ENCODE measurements around the gene SLC39A11.

Gene SLC39A11

DNA sequence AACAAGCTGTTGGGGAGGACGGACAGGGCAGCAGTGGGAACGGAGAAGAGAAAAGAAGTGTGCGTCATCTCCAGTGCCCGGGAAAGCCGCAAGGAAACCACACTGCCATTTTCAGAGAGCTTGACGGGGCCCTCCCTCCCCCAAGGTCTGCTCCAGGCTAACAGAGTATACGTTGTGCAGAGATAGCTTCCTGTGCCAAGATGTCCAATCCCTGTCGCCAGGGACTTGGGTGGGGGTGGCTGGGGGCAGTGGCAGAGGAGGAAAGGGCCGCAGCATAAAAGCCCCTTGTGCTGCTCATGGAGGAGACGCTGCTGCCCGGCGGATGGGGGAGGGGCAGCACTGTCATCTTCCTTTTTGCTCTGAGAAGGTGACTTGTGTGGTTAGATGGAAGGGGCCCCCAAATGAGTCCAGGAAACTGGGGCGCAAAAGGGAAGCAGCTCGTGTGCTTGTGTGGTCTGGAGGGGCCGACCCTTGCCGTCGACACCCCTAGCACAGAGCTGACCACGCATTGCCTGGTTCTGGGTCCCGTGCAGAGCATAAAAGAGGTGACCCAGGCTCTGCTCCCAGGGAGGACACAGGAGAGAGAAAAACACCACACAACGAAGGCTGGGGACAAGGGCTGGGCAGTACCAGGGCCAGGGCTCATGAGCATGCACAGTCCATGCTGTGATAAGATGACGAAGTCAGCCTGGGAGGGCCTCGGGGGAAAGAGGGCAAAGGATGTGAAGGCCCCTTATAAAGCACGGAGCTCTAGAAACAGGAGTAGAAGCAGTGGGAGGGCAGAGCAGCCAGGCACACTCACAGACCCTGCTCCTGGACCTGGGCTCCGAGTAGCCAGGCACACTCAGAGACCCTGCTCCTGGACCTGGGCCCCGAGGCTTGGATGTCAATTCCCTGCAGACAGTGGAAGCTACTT is 372.7 kb downstream of the SLC39A11 start:
- DNase-seq (ENCODE audit: low read depth in 1 of 2, low spot score in 1 of 2): peak; percentile 67 to 84
- TF ChIP-seq, protein P1, sequence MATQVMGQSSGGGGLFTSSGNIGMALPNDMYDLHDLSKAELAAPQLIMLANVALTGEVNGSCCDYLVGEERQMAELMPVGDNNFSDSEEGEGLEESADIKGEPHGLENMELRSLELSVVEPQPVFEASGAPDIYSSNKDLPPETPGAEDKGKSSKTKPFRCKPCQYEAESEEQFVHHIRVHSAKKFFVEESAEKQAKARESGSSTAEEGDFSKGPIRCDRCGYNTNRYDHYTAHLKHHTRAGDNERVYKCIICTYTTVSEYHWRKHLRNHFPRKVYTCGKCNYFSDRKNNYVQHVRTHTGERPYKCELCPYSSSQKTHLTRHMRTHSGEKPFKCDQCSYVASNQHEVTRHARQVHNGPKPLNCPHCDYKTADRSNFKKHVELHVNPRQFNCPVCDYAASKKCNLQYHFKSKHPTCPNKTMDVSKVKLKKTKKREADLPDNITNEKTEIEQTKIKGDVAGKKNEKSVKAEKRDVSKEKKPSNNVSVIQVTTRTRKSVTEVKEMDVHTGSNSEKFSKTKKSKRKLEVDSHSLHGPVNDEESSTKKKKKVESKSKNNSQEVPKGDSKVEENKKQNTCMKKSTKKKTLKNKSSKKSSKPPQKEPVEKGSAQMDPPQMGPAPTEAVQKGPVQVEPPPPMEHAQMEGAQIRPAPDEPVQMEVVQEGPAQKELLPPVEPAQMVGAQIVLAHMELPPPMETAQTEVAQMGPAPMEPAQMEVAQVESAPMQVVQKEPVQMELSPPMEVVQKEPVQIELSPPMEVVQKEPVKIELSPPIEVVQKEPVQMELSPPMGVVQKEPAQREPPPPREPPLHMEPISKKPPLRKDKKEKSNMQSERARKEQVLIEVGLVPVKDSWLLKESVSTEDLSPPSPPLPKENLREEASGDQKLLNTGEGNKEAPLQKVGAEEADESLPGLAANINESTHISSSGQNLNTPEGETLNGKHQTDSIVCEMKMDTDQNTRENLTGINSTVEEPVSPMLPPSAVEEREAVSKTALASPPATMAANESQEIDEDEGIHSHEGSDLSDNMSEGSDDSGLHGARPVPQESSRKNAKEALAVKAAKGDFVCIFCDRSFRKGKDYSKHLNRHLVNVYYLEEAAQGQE (IDR thresholded peaks at IDR 0.05; ENCODE audit: insufficient replicate concordance, low read depth): no peak
- no peak for TF ChIP-seq POLR2AphosphoS5 (IDR thresholded peaks at IDR 0.05; ENCODE audit: low read depth)
- TF ChIP-seq SPI1 (IDR thresholded peaks at IDR 0.05; ENCODE audit: borderline replicate concordance, low read depth): no peak
- TF ChIP-seq, protein P2, sequence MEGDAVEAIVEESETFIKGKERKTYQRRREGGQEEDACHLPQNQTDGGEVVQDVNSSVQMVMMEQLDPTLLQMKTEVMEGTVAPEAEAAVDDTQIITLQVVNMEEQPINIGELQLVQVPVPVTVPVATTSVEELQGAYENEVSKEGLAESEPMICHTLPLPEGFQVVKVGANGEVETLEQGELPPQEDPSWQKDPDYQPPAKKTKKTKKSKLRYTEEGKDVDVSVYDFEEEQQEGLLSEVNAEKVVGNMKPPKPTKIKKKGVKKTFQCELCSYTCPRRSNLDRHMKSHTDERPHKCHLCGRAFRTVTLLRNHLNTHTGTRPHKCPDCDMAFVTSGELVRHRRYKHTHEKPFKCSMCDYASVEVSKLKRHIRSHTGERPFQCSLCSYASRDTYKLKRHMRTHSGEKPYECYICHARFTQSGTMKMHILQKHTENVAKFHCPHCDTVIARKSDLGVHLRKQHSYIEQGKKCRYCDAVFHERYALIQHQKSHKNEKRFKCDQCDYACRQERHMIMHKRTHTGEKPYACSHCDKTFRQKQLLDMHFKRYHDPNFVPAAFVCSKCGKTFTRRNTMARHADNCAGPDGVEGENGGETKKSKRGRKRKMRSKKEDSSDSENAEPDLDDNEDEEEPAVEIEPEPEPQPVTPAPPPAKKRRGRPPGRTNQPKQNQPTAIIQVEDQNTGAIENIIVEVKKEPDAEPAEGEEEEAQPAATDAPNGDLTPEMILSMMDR (IDR thresholded peaks at IDR 0.05; ENCODE audit: insufficient read depth, low read length): no peak
- no peak for TF ChIP-seq GABPA (IDR thresholded peaks at IDR 0.05; ENCODE audit: low read depth)
- H3K27ac ChIP-seq (replicated peaks): peak overlapping the region; percentile 79

DNA sequence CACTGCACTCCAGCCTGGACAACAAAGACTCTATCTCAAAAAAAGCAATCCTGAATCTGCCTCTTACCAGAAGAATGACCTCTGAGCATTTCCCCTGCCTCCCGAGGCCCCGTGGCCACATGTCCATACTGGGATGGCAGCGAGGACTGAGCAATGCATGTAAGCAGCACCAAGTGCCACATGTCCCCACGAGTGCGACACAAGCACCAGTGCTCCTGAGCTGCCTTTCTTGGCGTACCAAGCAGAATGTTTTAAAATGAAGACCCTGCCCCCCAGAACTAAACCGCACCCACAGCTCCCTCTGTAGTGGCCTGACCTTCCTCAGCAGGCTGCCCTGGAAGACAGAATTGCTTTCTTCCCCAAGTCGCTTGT is 373.3 kb downstream of the SLC39A11 start:
- DNase-seq (ENCODE audit: low read depth in 1 of 2, low spot score in 1 of 2): no peak
- TF ChIP-seq POLR2AphosphoS5 (IDR thresholded peaks at IDR 0.05; ENCODE audit: low read depth): no peak
- TF ChIP-seq, protein P2 (IDR thresholded peaks at IDR 0.05; ENCODE audit: insufficient read depth, low read length): no peak
- TF ChIP-seq, protein P1 (IDR thresholded peaks at IDR 0.05; ENCODE audit: insufficient replicate concordance, low read depth): no peak
- no peak for TF ChIP-seq SPI1 (IDR thresholded peaks at IDR 0.05; ENCODE audit: borderline replicate concordance, low read depth)
- no peak for TF ChIP-seq GABPA (IDR thresholded peaks at IDR 0.05; ENCODE audit: low read depth)
- peak overlapping the region; percentile 79 for H3K27ac ChIP-seq (replicated peaks)
- H3K4me3 ChIP-seq (replicated peaks; ENCODE audit: insufficient read depth, low read length): no peak overlapping the region
- no peaks in the 10 kb centered on the region for H3K27me3 ChIP-seq (ENCODE audit: insufficient read depth, poor library complexity, severe bottlenecking)

More for the DNA sequence above, 372.7 kb downstream of the SLC39A11 start:
- peak overlapping the region; percentile 20 for H3K4me3 ChIP-seq (replicated peaks; ENCODE audit: insufficient read depth, low read length)
- no peaks in the 10 kb centered on the region for H3K27me3 ChIP-seq (ENCODE audit: insufficient read depth, poor library complexity, severe bottlenecking)

DNA sequence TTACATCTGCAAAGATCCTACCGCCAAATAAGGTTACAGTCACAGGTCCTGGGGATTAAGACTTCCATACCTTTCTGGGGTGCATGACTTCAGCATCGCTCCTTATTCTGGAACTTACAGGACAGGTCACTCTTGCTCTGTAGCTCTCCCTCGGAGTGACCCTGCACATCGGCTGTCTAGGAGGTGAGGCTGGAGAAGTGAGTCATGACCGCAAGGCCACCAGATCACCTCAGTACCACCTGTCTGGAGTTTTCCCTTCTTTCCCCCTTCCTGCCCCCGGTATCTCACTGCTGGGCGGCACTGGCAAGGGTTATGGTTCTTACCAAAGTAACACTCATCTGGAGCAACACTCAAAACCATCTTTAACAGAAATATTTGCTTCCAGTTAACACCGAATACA is 374.8 kb downstream of the SLC39A11 start:
- no peak overlapping the region for H3K27ac ChIP-seq (replicated peaks)
- no peaks in the 10 kb centered on the region for H3K27me3 ChIP-seq (ENCODE audit: insufficient read depth, poor library complexity, severe bottlenecking)
- no peak overlapping the region for H3K4me3 ChIP-seq (replicated peaks; ENCODE audit: insufficient read depth, low read length)
- TF ChIP-seq, protein P2 (IDR thresholded peaks at IDR 0.05; ENCODE audit: insufficient read depth, low read length): no peak
- no peak for TF ChIP-seq GABPA (IDR thresholded peaks at IDR 0.05; ENCODE audit: low read depth)
- TF ChIP-seq, protein P1 (IDR thresholded peaks at IDR 0.05; ENCODE audit: insufficient replicate concordance, low read depth): no peak
- no peak for TF ChIP-seq POLR2AphosphoS5 (IDR thresholded peaks at IDR 0.05; ENCODE audit: low read depth)
- no peak for TF ChIP-seq SPI1 (IDR thresholded peaks at IDR 0.05; ENCODE audit: borderline replicate concordance, low read depth)
- DNase-seq (ENCODE audit: low read depth in 1 of 2, low spot score in 1 of 2): no peak

Data from HL-60 (cell line).